ENCODE data around the gene RPL18A.
"Not testable (repeated sequence)": the region's sequence is repeated elsewhere in the genome, so short reads cannot be mapped to it uniquely, and the experiment has no call there.

Gene RPL18A

GRCh38 chr19:17866312-17866963, 6.7 kb downstream of the RPL18A start:
- no peak for DNase-seq (ENCODE audit: low read depth in 2 of 2)

- DNase-seq (ENCODE audit: low read depth in 2 of 2) = no peak
Measured at GRCh38 chr19:17866964-17867486, 7.3 kb downstream of the RPL18A start.

- no peak for DNase-seq (ENCODE audit: low read depth in 2 of 2)
Measured at GRCh38 chr19:17868669-17869068, 9.0 kb downstream of the RPL18A start.

GRCh38 chr19:17869114-17869608, 9.5 kb downstream of the RPL18A start:
- no peak for DNase-seq (ENCODE audit: low read depth in 2 of 2)

- DNase-seq (ENCODE audit: low read depth in 2 of 2) = no peak
Measured at GRCh38 chr19:17871032-17871877, 11.5 kb downstream of the RPL18A start.

- DNase-seq (ENCODE audit: low read depth in 2 of 2) = no peak
Measured at GRCh38 chr19:17871878-17872250, 12.2 kb downstream of the RPL18A start, which contains the start of gene SLC5A5. SLC5A5 (plus strand) TSS chr19:17871945; CDS start chr19:17872320, 375 bp downstream.

GRCh38 chr19:17872251-17873001, 12.7 kb downstream of the RPL18A start:
- DNase-seq (ENCODE audit: low read depth in 2 of 2) = no peak

- DNase-seq (ENCODE audit: low read depth in 2 of 2) = peak; percentile 71 to 74
Measured at GRCh38 chr19:17873786-17874757, 14.4 kb downstream of the RPL18A start.

GRCh38 chr19:17874758-17875135, 15.0 kb downstream of the RPL18A start:
- no peak for DNase-seq (ENCODE audit: low read depth in 2 of 2)

GRCh38 chr19:17877696-17878095, 18.0 kb downstream of the RPL18A start:
- DNase-seq (ENCODE audit: low read depth in 2 of 2) = no peak

GRCh38 chr19:17879466-17879865, 19.8 kb downstream of the RPL18A start:
- no peak for DNase-seq (ENCODE audit: low read depth in 2 of 2)

GRCh38 chr19:17881701-17882100, 22.0 kb downstream of the RPL18A start:
- DNase-seq (ENCODE audit: low read depth in 2 of 2) = no peak

- no peak for DNase-seq (ENCODE audit: low read depth in 2 of 2)
Measured at GRCh38 chr19:17883627-17884410, 24.1 kb downstream of the RPL18A start.

- no peak for DNase-seq (ENCODE audit: low read depth in 2 of 2)
Measured at GRCh38 chr19:17886515-17886914, 26.8 kb downstream of the RPL18A start.

- DNase-seq (ENCODE audit: low read depth in 2 of 2) = not testable (repeated sequence)
Measured at GRCh38 chr19:17887221-17887620, 27.5 kb downstream of the RPL18A start.

- DNase-seq (ENCODE audit: low read depth in 2 of 2) = no peak
Measured at GRCh38 chr19:17888260-17888659, 28.6 kb downstream of the RPL18A start.

GRCh38 chr19:17889609-17890214, 30.0 kb downstream of the RPL18A start:
- no peak for DNase-seq (ENCODE audit: low read depth in 2 of 2)

- DNase-seq (ENCODE audit: low read depth in 2 of 2) = no peak
Measured at GRCh38 chr19:17893766-17894165, 34.1 kb downstream of the RPL18A start.

GRCh38 chr19:17902701-17903100, 43.0 kb downstream of the RPL18A start:
- no peak for DNase-seq (ENCODE audit: low read depth in 2 of 2)

GRCh38 chr19:17908244-17908643, 48.5 kb downstream of the RPL18A start:
- DNase-seq (ENCODE audit: low read depth in 2 of 2) = no peak
